ENCODE measurements around the gene NOS1AP.

- TF ChIP-seq CTCF (IDR thresholded peaks at IDR 0.05) = no peak
- no peak for TF ChIP-seq POLR2A (IDR thresholded peaks at IDR 0.05)
Measured at GRCh38 chr1:162397943-162398560, 328.6 kb downstream of the NOS1AP start.

Data from lower leg skin (tissue), 3 donors.